ENCODE data around the gene RLN1.
A peak's percentile ranks its signal among the peaks of the same experiment; 100 is the strongest.
"Not testable (repeated sequence)": the region's sequence is repeated elsewhere in the genome, so short reads cannot be mapped to it uniquely, and the experiment has no call there.

The RLN1 gene, protein sequence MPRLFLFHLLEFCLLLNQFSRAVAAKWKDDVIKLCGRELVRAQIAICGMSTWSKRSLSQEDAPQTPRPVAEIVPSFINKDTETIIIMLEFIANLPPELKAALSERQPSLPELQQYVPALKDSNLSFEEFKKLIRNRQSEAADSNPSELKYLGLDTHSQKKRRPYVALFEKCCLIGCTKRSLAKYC

DNA sequence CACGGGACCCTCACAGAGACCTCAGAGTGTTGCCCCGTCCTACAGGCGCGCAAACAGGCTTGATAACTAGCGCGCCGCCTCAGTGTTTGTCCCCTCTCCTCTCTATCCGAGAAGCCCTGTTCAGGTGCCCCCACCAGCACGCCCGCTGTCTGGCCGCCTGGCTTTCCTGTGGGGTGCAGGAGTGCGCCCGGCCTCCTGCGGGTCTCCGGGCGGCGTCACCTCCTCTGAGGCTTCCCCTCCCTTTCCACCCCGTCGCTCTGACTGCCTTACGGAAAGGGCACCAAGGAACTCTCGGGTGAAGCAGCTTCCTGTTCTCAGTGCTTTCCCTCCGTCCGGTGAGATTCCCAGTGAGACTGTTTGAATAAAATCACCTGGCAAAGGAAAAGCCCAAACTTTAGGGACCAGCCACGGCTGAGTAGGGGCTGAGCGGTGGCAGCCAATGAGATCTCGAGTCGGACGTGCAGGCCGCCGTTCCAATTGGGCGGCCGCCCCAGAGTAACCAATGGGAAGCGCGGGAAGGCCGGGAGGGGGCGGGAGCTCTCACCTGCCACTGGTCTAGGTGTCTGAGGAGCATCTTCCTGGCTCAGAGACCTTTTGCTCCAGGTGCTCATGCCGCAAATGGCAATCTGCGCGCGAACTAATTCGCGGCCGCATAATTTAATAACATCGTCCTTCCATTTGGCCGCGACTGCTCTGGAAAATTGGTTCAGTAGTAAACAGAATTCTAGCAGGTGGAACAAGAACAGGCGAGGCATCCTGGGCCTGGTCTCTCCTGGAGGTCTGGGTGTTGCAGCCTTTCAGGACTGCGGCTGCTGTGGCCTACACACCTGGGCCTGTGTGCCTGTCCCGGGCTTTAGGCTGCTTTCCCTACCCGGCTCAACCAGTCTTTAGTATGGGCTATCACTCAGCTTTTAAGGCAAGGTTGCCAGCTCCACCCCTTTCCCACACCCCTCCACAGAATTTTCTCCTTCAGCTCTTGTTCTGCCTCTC, at the start of gene RLN1:
TSS of gene RLN1 (minus strand) at position 885 of the 990 bp plus-strand sequence. CDS start at position 755, 130 bp downstream.
- DNase-seq (ENCODE audit: low read depth in 3 of 3): peak in 1 of 3 experiments; percentile 23

DNA sequence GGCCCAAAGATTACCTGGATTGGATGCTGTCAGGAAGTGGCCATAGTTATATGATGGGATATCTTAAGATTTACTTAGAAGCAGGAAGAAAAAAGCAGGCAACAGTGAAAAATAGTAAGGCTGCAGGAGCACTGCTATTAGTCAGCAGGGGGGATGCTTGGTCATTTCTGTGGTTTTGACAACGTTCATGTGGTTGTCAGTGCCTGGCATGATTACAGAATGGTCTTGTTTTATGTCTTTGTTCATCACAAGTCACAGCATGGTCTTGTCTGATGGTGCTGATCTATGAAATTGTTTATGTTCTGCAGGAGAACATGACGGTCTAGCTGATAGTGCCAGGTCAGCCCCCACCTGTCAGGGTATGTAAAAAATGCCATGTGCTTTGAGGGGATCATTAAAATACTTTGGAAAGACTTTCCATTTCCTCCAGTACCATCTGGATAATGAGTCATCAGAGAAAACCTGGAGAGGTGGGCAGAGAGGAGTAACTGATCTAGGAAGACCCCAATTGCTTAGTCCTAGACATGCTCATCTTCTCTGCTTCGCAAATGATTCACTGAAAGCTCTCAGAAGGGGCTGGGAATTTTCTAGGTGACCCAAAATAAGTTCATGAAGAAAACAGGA, 49.5 kb upstream of the RLN1 start:
- DNase-seq (ENCODE audit: low read depth in 3 of 3): no peak

- no peak for DNase-seq (ENCODE audit: low read depth in 3 of 3)
These were observed 48.5 kb upstream of the RLN1 start for GRCh38 chr9:5388026-5388819.

- no peak for DNase-seq (ENCODE audit: low read depth in 3 of 3)
These were observed 44.8 kb upstream of the RLN1 start for GRCh38 chr9:5384436-5384835.

DNA sequence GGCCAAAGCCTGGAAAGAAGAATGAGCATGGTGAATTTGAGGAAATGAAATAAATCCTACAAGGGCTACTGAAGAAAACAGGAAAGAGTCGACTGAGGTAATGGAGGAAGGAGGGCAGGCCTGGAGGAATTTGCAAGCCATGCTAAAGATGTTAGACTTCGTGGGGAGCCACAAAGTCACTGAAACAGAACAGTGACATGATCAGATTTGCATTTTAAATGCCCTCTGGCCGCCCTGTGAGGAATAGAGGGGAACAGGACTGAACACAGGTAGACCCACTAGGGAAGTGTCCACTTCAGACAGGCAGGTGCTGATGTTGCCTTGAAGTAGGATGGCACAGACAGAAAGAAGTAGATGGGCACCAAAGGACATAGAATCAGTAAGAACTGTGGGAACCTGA, 42.8 kb upstream of the RLN1 start:
- DNase-seq (ENCODE audit: low read depth in 3 of 3): no peak

DNA sequence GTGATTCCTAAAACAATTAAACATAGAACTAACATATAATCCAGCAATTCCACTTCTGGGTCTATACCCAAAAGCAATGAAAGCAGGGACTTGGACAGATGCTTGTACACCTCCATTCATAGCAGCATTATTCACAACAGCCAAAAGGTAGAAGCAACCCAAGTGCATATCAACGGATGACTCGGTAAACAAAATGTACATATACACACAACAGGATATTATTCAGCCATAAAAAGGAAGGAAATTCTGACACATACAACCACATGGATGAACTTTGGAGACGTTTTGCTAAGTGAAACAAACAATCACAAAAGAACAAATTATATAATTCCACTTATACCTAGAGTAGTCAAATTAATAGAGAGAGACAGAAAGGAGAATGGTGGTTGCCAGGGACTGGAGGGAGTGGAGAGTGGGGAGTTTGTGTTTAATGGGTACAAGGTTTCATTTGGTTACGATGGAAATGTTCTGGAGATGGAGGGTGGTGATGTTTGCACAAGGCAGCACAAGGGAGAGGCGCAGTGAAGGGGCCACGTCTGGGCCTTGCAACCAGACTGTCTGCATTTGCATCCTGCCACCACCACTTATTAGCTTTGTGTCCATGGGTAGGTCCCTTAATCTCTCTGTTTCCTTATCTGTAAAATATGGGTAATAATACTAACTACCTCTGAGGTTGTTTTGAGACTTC, 36.3 kb upstream of the RLN1 start:
- DNase-seq (ENCODE audit: low read depth in 3 of 3): no peak

- no peak for DNase-seq (ENCODE audit: low read depth in 3 of 3)
These were observed 35.4 kb upstream of the RLN1 start for GRCh38 chr9:5375091-5375490.

GRCh38 chr9:5364294-5365024, 24.8 kb upstream of the RLN1 start:
- no peak for DNase-seq (ENCODE audit: low read depth in 3 of 3)

DNA sequence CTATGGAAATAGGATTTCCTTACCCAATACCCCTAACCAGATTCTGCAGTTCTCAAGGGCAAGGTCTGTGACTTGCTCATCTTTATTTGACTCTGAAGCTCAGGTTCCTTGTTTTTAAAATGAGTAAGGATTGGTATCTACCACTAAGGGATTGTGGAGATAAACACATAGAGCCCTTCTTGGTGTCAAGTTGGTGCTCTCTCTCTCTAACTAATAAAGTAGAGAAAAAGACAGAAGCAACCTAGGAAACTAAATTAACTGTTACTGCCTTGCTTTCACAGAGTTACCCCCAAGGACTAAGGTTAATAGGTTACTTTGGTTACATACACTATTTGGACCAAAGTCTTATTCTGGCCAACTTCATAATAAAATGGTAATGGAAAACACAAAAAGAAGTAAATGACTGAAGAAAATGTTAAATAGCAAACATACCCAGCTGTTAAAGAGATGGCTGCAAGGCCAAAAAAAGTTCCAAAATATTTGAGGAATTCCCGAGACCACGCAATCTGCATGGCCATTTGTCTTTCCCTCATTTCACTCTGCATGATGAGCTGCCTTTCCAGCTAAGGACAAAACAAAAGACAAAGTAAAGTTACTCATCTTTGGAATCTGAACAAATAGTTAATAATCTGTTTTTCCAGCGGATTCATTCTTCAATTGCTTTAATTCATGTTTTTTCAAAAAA, 21.8 kb upstream of the RLN1 start:
- no peak for DNase-seq (ENCODE audit: low read depth in 3 of 3)

- no peak for DNase-seq (ENCODE audit: low read depth in 3 of 3)
These were observed 20.7 kb upstream of the RLN1 start for GRCh38 chr9:5360341-5360740.

- no peak for DNase-seq (ENCODE audit: low read depth in 3 of 3)
These were observed 17.9 kb upstream of the RLN1 start for GRCh38 chr9:5357431-5358105.

DNA sequence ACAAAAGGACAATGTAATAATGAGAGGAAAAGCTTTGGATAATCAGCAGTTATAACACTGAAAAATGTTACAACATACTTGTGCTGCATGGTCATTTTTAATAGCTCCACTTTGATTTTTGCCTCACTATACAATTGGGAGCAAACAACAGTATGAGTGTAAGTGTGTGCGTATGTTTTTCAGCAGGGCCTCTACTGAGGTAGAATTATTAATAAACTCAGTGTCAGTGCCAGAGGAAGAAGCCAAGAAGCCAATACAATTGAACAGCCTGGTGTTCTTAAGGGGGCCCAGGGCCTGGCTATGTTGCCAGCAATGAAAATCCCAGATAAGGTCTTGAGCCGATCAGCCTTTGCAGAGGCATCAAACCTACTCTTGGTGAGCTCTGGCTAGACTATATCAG, 16.1 kb upstream of the RLN1 start:
- no peak for DNase-seq (ENCODE audit: low read depth in 3 of 3)

- no peak for DNase-seq (ENCODE audit: low read depth in 3 of 3)
These were observed 15.6 kb upstream of the RLN1 start for GRCh38 chr9:5355226-5355625.

DNA sequence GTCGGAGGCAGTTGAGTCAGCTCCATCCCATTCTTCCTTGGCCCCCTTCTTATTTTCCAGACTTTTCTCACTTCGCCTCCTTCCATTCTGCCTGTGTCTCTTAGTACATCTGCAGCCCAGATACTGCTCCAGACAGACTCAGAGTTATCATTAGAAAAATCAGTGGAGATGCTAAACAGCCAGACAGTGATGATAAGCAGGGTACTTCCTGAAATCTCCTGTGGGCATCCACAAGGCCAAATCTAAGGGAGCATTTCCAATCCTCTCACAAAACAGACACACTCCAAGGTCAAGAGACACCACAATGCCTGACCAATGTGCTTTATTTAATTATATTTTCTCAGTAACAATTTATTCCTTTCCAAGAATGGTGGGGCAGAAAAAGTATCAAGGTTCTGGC, 14.5 kb upstream of the RLN1 start:
- DNase-seq (ENCODE audit: low read depth in 3 of 3): no peak

DNA sequence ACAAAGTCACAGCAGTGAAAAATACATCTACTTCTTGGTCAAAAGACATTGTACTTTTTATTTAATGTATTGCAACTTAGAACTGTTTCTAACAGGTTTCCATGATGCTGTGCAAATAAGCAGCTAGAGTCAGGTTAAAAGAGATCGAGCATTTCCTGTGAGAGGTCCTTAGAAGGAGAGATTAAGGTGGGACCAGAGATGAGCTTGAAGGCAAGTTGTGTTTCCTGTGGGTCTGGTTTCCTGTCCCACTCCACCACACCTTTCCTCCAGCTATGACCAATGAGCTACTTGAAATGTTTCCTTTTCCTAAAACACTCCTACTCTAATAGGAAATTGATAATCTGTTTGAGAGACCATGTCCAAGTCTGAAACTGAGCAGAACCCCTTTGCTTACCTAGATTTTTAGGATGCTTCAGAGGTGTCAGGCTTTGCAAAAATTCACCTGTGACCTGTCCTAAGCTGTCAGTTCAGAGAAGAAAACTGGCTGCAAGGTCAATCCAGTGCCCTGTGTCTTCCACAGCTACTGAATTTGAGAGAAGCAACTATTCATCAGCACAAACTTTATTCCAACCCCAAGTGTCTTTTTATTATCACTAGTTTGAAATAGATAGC, 13.1 kb upstream of the RLN1 start:
- DNase-seq (ENCODE audit: low read depth in 3 of 3): no peak

- DNase-seq (ENCODE audit: low read depth in 3 of 3): no peak
These were observed 3.0 kb downstream of the RLN1 start for GRCh38 chr9:5336688-5337087.

DNA sequence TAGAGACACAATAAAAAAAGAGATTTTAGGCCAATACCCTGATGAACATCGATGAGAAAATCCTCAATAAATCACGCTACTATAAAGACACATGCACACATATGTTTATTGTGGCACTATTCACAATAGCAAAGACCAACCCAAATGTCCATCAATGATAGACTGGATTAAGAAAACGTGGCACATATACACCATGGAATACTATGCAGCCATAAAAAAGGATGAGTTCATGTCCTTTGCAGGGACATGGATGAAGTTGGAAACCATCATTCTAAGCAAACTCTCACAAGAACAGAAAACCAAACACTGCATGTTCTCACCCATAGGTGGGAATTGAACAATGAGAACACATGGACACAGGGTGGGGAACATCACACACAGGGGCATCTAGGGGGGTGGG, 8.4 kb downstream of the RLN1 start:
- DNase-seq (ENCODE audit: low read depth in 3 of 3): not testable (repeated sequence)

GRCh38 chr9:5326893-5327548, 12.7 kb downstream of the RLN1 start:
- DNase-seq (ENCODE audit: low read depth in 3 of 3): no peak

All from stimulated activated CD4-positive, alpha-beta T cell treated with anti-CD3 and anti-CD28 coated beads, TNF-alpha, amount 100 ng/mL, for 4 hours (primary cell).